ENCODE results near the gene TMEM94.

GRCh38 chr17:75433218-75433783 lies 23.1 kb upstream of the TMEM94 start:
- TF ChIP-seq CTCF (IDR thresholded peaks at IDR 0.05; ENCODE audit: low read length) (no peak), EZH2 (IDR thresholded peaks at IDR 0.05; ENCODE audit: borderline replicate concordance, low read length) (no peak)

Data from OCI-LY1 (cell line).